Activated T-helper 1 cell treated with anti-CD3 and anti-CD28 coated beads, Interleukin-12 subunit alpha, Interleukin-12 subunit beta, Interleukin-2, Interleukin-4 antibody, amounts not matched to agents 30 ng/mL and 10 ng/mL and 1 ng/mL, durations not matched to agents 14 hours and 24 hours and 36 hours (primary cell): ENCODE results near the gene PHACTR4. TPM values are rescaled to one million over a fixed set of nuclear protein-coding genes. Genes with fewer than 3 reads are reported as not detected.
"Not testable (repeated sequence)": the region's sequence is repeated elsewhere in the genome, so short reads cannot be mapped to it uniquely, and the experiment has no call there.

Source experiments
- DNase-seq: peaks from one replicate; pipeline ENCODE4 v3.0.0; 2021; ENCODE audit warnings: low spot score
- H3K27ac Mint-ChIP-seq: one replicate; pipeline ENCODE4 v1.8.0; 2021; ENCODE audit warnings: mild to moderate bottlenecking, mixed read lengths
- H3K27me3 Mint-ChIP-seq: one replicate; pipeline ENCODE4 v1.8.0; 2022; ENCODE audit warnings: mild to moderate bottlenecking, moderate library complexity, mixed read lengths; ENCODE audit not compliant: insufficient read depth
- H3K36me3 Mint-ChIP-seq: one replicate; pipeline ENCODE4 v1.8.0; 2021; ENCODE audit warnings: low read depth, mixed read lengths
- H3K4me1 Mint-ChIP-seq: one replicate; pipeline ENCODE4 v1.8.0; 2021; ENCODE audit warnings: low read depth, mixed read lengths
- H3K4me3 Mint-ChIP-seq: one replicate; pipeline ENCODE4 v1.8.0; 2021; ENCODE audit warnings: mild to moderate bottlenecking, moderate library complexity, mixed read lengths
- H3K9me3 Mint-ChIP-seq: one replicate; pipeline ENCODE4 v1.8.0; 2021; ENCODE audit warnings: mixed read lengths
- intact Hi-C: fragments of 100-400 bp; cut with micrococcal nuclease; formaldehyde crosslinking; loops from one replicate; pipeline ENCODE4 v1.15.1; 2024
- total RNA-seq: library from RNA; stranded (reverse); gene quantifications from 2 replicates; pipeline ENCODE4 v1.2.3, GENCODE V29; 2022

Gene PHACTR4
- 28.9 and 31.8 TPM in 2 replicates for total RNA-seq

GRCh38 chr1:28369371-28370238 lies at the start of gene PHACTR4:
Gene PHACTR4, plus strand, starts transcription at chr1:28369740. Its CDS starts 37,708 bp downstream, at chr1:28407448.
- peak within 1 kb of the TSS; percentile 91 for H3K4me3 Mint-ChIP-seq
- H3K36me3 Mint-ChIP-seq, result no peaks in the 10 kb centered on the region
- peaks cover 36% of the 10 kb centered on the region for H3K4me1 Mint-ChIP-seq
- peak within 1 kb of the TSS; percentile 95 for H3K27ac Mint-ChIP-seq
- DNase-seq, result peak; percentile 78
- intact Hi-C loops, result loop anchor here (1.0 to 5.0 kb wide), 8 partner anchors 41 to 274 kb away; partner anchors contain the start of genes SESN2 and TAF12
- H3K27me3 Mint-ChIP-seq, result peaks cover 3% of the 10 kb centered on the region
- no peaks in the 10 kb centered on the region for H3K9me3 Mint-ChIP-seq

GRCh38 chr1:28322194-28322593 lies 47.3 kb upstream of the PHACTR4 start:
- H3K4me3 Mint-ChIP-seq, result no peak overlapping the region
- no peak overlapping the region for H3K27ac Mint-ChIP-seq
- no peaks in the 10 kb centered on the region for H3K4me1 Mint-ChIP-seq
- peaks cover 5% of the 10 kb centered on the region for H3K27me3 Mint-ChIP-seq
- H3K9me3 Mint-ChIP-seq, result no peaks in the 10 kb centered on the region
- intact Hi-C loops, result no loop called here
- H3K36me3 Mint-ChIP-seq, result no peaks in the 10 kb centered on the region
- no peak for DNase-seq

GRCh38 chr1:28323720-28324119 lies 45.8 kb upstream of the PHACTR4 start:
- H3K4me1 Mint-ChIP-seq, result peaks cover 4% of the 10 kb centered on the region
- DNase-seq, result no peak
- no peak overlapping the region for H3K27ac Mint-ChIP-seq
- intact Hi-C loops, result no loop called here
- peaks cover 2% of the 10 kb centered on the region for H3K36me3 Mint-ChIP-seq
- peaks cover 5% of the 10 kb centered on the region for H3K27me3 Mint-ChIP-seq
- H3K4me3 Mint-ChIP-seq, result no peak overlapping the region
- H3K9me3 Mint-ChIP-seq, result no peaks in the 10 kb centered on the region

GRCh38 chr1:28326515-28326914 lies 43.0 kb upstream of the PHACTR4 start:
- Mint-ChIP-seq H3K36me3 (peaks cover 10% of the 10 kb centered on the region), H3K9me3 (no peaks in the 10 kb centered on the region), H3K4me3 (no peak overlapping the region), H3K4me1 (peaks cover 13% of the 10 kb centered on the region), H3K27me3 (peaks cover 2% of the 10 kb centered on the region), H3K27ac (no peak overlapping the region)
- intact Hi-C loops, result loop anchor here (5.0 kb wide), 2 partner anchors 126 to 239 kb away; partner anchors contain the start of gene EYA3
- DNase-seq, result no peak

GRCh38 chr1:28326984-28327383 lies 42.6 kb upstream of the PHACTR4 start:
- intact Hi-C loops, result loop anchor here (5.0 kb wide), 2 partner anchors 125 to 240 kb away; partner anchors contain the start of gene EYA3
- H3K36me3 Mint-ChIP-seq, result peaks cover 11% of the 10 kb centered on the region
- no peak overlapping the region for H3K4me3 Mint-ChIP-seq
- peaks cover 2% of the 10 kb centered on the region for H3K27me3 Mint-ChIP-seq
- no peaks in the 10 kb centered on the region for H3K9me3 Mint-ChIP-seq
- no peak overlapping the region for H3K27ac Mint-ChIP-seq
- DNase-seq, result no peak
- peaks cover 16% of the 10 kb centered on the region for H3K4me1 Mint-ChIP-seq

- Mint-ChIP-seq H3K4me1 (peaks cover 18% of the 10 kb centered on the region), H3K36me3 (peaks cover 15% of the 10 kb centered on the region), H3K4me3 (peak overlapping the region; percentile 96)
- not testable (repeated sequence) for H3K9me3 Mint-ChIP-seq, H3K27ac Mint-ChIP-seq, H3K27me3 Mint-ChIP-seq, DNase-seq
- intact Hi-C loops, result loop anchor here (5.0 kb wide), 2 partner anchors 125 to 240 kb away; partner anchors contain the start of gene EYA3
Measured at GRCh38 chr1:28327431-28327830, 42.1 kb upstream of the PHACTR4 start.

- H3K36me3 Mint-ChIP-seq, result peaks cover 23% of the 10 kb centered on the region
- no peak for DNase-seq
- peaks cover 26% of the 10 kb centered on the region for H3K4me1 Mint-ChIP-seq
- peak overlapping the region; percentile 98 for H3K27ac Mint-ChIP-seq
- peaks cover 2% of the 10 kb centered on the region for H3K27me3 Mint-ChIP-seq
- H3K9me3 Mint-ChIP-seq, result no peaks in the 10 kb centered on the region
- peak overlapping the region; percentile 96 for H3K4me3 Mint-ChIP-seq
- intact Hi-C loops, result loop anchor here (1.0 to 5.0 kb wide), 5 partner anchors 41 to 241 kb away; partner anchors contain the start of genes ATP5IF1, EYA3, PHACTR4 and SESN2
Measured at GRCh38 chr1:28328228-28328648, 41.3 kb upstream of the PHACTR4 start.

GRCh38 chr1:28329395-28330153 lies 40.0 kb upstream of the PHACTR4 start:
- peak overlapping the region; percentile 98 for H3K27ac Mint-ChIP-seq
- peaks cover 31% of the 10 kb centered on the region for H3K4me1 Mint-ChIP-seq
- no peaks in the 10 kb centered on the region for H3K27me3 Mint-ChIP-seq
- peak overlapping the region; percentile 96 for H3K4me3 Mint-ChIP-seq
- no peaks in the 10 kb centered on the region for H3K9me3 Mint-ChIP-seq
- DNase-seq, result no peak
- H3K36me3 Mint-ChIP-seq, result peaks cover 29% of the 10 kb centered on the region
- intact Hi-C loops, result loop anchor here (1.0 to 5.0 kb wide), 5 partner anchors 81 to 319 kb away; partner anchors contain the start of genes EYA3 and RNU11

- intact Hi-C loops, result no loop called here
- H3K27me3 Mint-ChIP-seq, result no peaks in the 10 kb centered on the region
- H3K4me1 Mint-ChIP-seq, result no peaks in the 10 kb centered on the region
- no peaks in the 10 kb centered on the region for H3K9me3 Mint-ChIP-seq
- H3K36me3 Mint-ChIP-seq, result peaks cover 8% of the 10 kb centered on the region
- no peak overlapping the region for H3K4me3 Mint-ChIP-seq
- no peak overlapping the region for H3K27ac Mint-ChIP-seq
- no peak for DNase-seq
Measured at GRCh38 chr1:28338897-28339296, 30.6 kb upstream of the PHACTR4 start.

GRCh38 chr1:28339551-28339950 lies 30.0 kb upstream of the PHACTR4 start:
- Mint-ChIP-seq H3K36me3 (peaks cover 4% of the 10 kb centered on the region), H3K9me3 (no peaks in the 10 kb centered on the region), H3K4me1 (no peaks in the 10 kb centered on the region), H3K4me3 (no peak overlapping the region), H3K27me3 (no peaks in the 10 kb centered on the region), H3K27ac (no peak overlapping the region)
- intact Hi-C loops, result no loop called here
- no peak for DNase-seq

- Mint-ChIP-seq H3K27me3 (no peaks in the 10 kb centered on the region), H3K36me3 (peaks cover 4% of the 10 kb centered on the region), H3K4me1 (no peaks in the 10 kb centered on the region), H3K27ac (no peak overlapping the region), H3K9me3 (no peaks in the 10 kb centered on the region), H3K4me3 (no peak overlapping the region)
- intact Hi-C loops, result no loop called here
- DNase-seq, result no peak
Measured at GRCh38 chr1:28340221-28340974, 29.1 kb upstream of the PHACTR4 start.

GRCh38 chr1:28341591-28341990 lies 27.9 kb upstream of the PHACTR4 start:
- no peaks in the 10 kb centered on the region for H3K9me3 Mint-ChIP-seq
- H3K27me3 Mint-ChIP-seq, result no peaks in the 10 kb centered on the region
- H3K27ac Mint-ChIP-seq, result no peak overlapping the region
- intact Hi-C loops, result no loop called here
- DNase-seq, result no peak
- peaks cover 10% of the 10 kb centered on the region for H3K4me1 Mint-ChIP-seq
- no peak overlapping the region for H3K4me3 Mint-ChIP-seq
- H3K36me3 Mint-ChIP-seq, result no peaks in the 10 kb centered on the region
